B cell (primary cell): ENCODE results near the gene ELK3.

Source experiments
- CTCF ChIP-seq: fragments of 200-600 bp; IDR thresholded peaks from one replicate; pipeline ENCODE4 v1.8.0; 2022; ENCODE audit warnings: antibody characterized with exemption, mild to moderate bottlenecking
- EZH2 ChIP-seq: IDR thresholded peaks from 2 replicates; pipeline ENCODE4 v1.6.1; 2012; ENCODE audit warnings: borderline replicate concordance, low read depth, mild to moderate bottlenecking, moderate library complexity, low read length; ENCODE audit not compliant: insufficient read depth, poor library complexity, severe bottlenecking

GRCh38 chr12:96260231-96260630 lies 66.1 kb downstream of the ELK3 start:
- TF ChIP-seq CTCF (no peak), EZH2 (no peak)
